K562 (cell line): ENCODE measurements around the gene XPO6.
"Not testable (repeated sequence)": the region's sequence is repeated elsewhere in the genome, so short reads cannot be mapped to it uniquely, and the experiment has no call there.

ENCODE experiments used
- BRCA1 ChIP-seq, 2 experiments: fragments of 450-650 bp in 1 of 2; sonication (generic) in 1 of 2; formaldehyde crosslinking in 1 of 2; IDR thresholded peaks; 2 replicates each; pipeline versions ENCODE4 v1.5.0 to v1.6.1; 2017 to 2020; ENCODE audit warnings: mild to moderate bottlenecking in 1 of 2, missing genetic modification reagents in 1 of 2
- ESRRA ChIP-seq: fragments of 450-650 bp; IDR thresholded peaks from 2 replicates; pipeline ENCODE4 v1.6.1; 2014; ENCODE audit warnings: low read depth, mild to moderate bottlenecking, moderate library complexity, borderline replicate concordance
- KDM1A ChIP-seq, 2 experiments: fragments of 450-650 bp; IDR thresholded peaks; 2 replicates each; pipeline ENCODE4 v1.6.1; 2016; ENCODE audit warnings: mild to moderate bottlenecking in 2 of 2
- MAFK ChIP-seq: IDR thresholded peaks from 2 replicates; pipeline ENCODE4 v1.6.1; 2011; ENCODE audit warnings: low read length, improper control_type of control experiment
- MAX ChIP-seq: sonication (generic); formaldehyde crosslinking; IDR thresholded peaks from 2 replicates; pipeline ENCODE4 v1.9.0; 2022; ENCODE audit warnings: mild to moderate bottlenecking, missing genetic modification reagents
- MAZ ChIP-seq, 2 experiments: fragments of 450-650 bp in 1 of 2; sonication (generic) in 1 of 2; formaldehyde crosslinking; IDR thresholded peaks in 1 of 2; conservative IDR thresholded peaks in 1 of 2; 2 replicates each; pipeline versions ENCODE4 v1.4.0 to v1.5.0; 2020; ENCODE audit warnings: mild to moderate bottlenecking in 1 of 2, missing genetic modification reagents in 1 of 2
- MTA2 ChIP-seq: fragments of 450-650 bp; IDR thresholded peaks from 2 replicates; pipeline ENCODE4 v1.6.1; 2016; ENCODE audit warnings: low read depth
- RFX5 ChIP-seq: IDR thresholded peaks from 2 replicates; pipeline ENCODE4 v1.6.1; 2011; ENCODE audit warnings: low read depth, mild to moderate bottlenecking, improper control_type of control experiment, low read length
- RNF2 ChIP-seq: sonication (generic); IDR thresholded peaks from 2 replicates; pipeline ENCODE4 v1.6.1; 2016
- TAF1 ChIP-seq: IDR thresholded peaks from 2 replicates; pipeline ENCODE4 v1.6.1; 2011; ENCODE audit warnings: mild to moderate bottlenecking, low read length, moderate library complexity; ENCODE audit not compliant: insufficient read depth, control insufficient read depth, severe bottlenecking; ENCODE audit errors: extremely low read depth
- TRIM28 ChIP-seq: fragments of 450-650 bp; IDR thresholded peaks from 2 replicates; pipeline ENCODE4 v1.6.1; 2017
- TF ChIP-seq, protein P1 (sequence below), 3 experiments: IDR thresholded peaks in 2 of 3; conservative IDR thresholded peaks in 1 of 3; 2 replicates each; pipeline ENCODE4 v1.5.1; 2011 to 2012; ENCODE audit warnings: low read length in 3 of 3, mild to moderate bottlenecking in 3 of 3, control low read depth in 2 of 3, improper control_type of control experiment in 1 of 3, inconsistent platforms in 1 of 3, low read depth in 1 of 3, mixed read lengths in 1 of 3, moderate library complexity in 1 of 3; ENCODE audit not compliant: insufficient read depth in 2 of 3

DNA sequence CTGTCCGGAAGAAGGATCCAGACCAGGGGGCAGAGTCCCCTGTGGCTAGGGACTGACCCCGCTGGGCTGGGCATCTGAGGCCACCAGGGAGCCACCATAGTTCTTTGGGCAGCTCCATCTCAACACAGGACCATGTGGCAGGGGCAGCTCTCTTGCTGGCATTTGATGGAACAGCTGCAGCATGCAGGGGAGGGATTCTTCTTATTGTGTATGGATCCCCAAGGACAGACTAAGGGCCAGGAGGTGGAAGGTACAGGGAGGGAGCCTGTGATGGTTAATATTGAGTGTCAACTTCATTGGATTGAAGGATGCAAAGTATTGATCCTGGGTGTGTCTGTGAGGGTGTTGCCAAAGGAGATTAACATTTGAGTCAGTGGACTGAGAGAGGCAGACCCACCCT is 37.7 kb upstream of the XPO6 start:
- not testable (repeated sequence) for TF ChIP-seq TAF1; RNF2; TRIM28; MAX; RFX5; MAZ (CRISPR knock-in tag; conservative IDR thresholded peaks at IDR 0.05 in 1 of 2, IDR thresholded peaks at IDR 0.05 in 1 of 2); MAFK; MTA2; ESRRA; BRCA1 (IDR thresholded peaks at IDR 0.05); BRCA1 (CRISPR knock-in tag; IDR thresholded peaks at IDR 0.05); KDM1A (IDR thresholded peaks at IDR 0.05)
- TF ChIP-seq, protein P1, sequence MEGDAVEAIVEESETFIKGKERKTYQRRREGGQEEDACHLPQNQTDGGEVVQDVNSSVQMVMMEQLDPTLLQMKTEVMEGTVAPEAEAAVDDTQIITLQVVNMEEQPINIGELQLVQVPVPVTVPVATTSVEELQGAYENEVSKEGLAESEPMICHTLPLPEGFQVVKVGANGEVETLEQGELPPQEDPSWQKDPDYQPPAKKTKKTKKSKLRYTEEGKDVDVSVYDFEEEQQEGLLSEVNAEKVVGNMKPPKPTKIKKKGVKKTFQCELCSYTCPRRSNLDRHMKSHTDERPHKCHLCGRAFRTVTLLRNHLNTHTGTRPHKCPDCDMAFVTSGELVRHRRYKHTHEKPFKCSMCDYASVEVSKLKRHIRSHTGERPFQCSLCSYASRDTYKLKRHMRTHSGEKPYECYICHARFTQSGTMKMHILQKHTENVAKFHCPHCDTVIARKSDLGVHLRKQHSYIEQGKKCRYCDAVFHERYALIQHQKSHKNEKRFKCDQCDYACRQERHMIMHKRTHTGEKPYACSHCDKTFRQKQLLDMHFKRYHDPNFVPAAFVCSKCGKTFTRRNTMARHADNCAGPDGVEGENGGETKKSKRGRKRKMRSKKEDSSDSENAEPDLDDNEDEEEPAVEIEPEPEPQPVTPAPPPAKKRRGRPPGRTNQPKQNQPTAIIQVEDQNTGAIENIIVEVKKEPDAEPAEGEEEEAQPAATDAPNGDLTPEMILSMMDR (IDR thresholded peaks at IDR 0.05 in 2 of 3, conservative IDR thresholded peaks at IDR 0.05 in 1 of 3; ENCODE audit: insufficient read depth in 2 of 3, low read depth in 1 of 3, low read length in 3 of 3) = not testable (repeated sequence)
